ENCODE data around the gene C13orf46. TPM values are rescaled to one million over a fixed set of nuclear protein-coding genes. Genes with fewer than 3 reads are reported as not detected.
A peak's percentile ranks its signal among the peaks of the same experiment; 100 is the strongest.

C13orf46 gene
- total RNA-seq, 1 donor from 2014 or later = 21.2 TPM

- Histone ChIP-seq H3K4me3 (no peak overlapping the region), H3K36me3 (no peaks in the 10 kb centered on the region), H3K27ac (no peak overlapping the region), H3K9me3 (no peaks in the 10 kb centered on the region), H3K27me3 (no peaks in the 10 kb centered on the region), H3K4me1 (peaks cover 11% of the 10 kb centered on the region)
- intact Hi-C loops (cut with DNase I) = no loop called here
- ATAC-seq (no peak), DNase-seq (peak; percentile 60)
- TF ChIP-seq CTCF (IDR thresholded peaks at IDR 0.05) = no peak
These were observed 6.0 kb downstream of the C13orf46 start for GRCh38 chr13:113967729-113968462.

GRCh38 chr13:113967206-113967720 lies 6.6 kb downstream of the C13orf46 start:
- no peaks in the 10 kb centered on the region for H3K36me3 ChIP-seq
- DNase-seq = peak; percentile 46
- H3K9me3 ChIP-seq = no peaks in the 10 kb centered on the region
- intact Hi-C loops (cut with DNase I) = no loop called here
- peaks cover 8% of the 10 kb centered on the region for H3K4me1 ChIP-seq
- H3K4me3 ChIP-seq = no peak overlapping the region
- no peak overlapping the region for H3K27ac ChIP-seq
- no peak for TF ChIP-seq CTCF (IDR thresholded peaks at IDR 0.05)
- no peaks in the 10 kb centered on the region for H3K27me3 ChIP-seq
- ATAC-seq = no peak

- no peak overlapping the region for H3K27ac ChIP-seq
- TF ChIP-seq CTCF (IDR thresholded peaks at IDR 0.05) = no peak
- H3K36me3 ChIP-seq = no peaks in the 10 kb centered on the region
- ATAC-seq = no peak
- no peak overlapping the region for H3K4me3 ChIP-seq
- H3K9me3 ChIP-seq = no peaks in the 10 kb centered on the region
- intact Hi-C loops (cut with DNase I) = no loop called here
- no peak for DNase-seq
- H3K27me3 ChIP-seq = no peaks in the 10 kb centered on the region
- H3K4me1 ChIP-seq = peaks cover 2% of the 10 kb centered on the region
These were observed 7.7 kb downstream of the C13orf46 start for GRCh38 chr13:113965968-113966884.

GRCh38 chr13:113965383-113965874 lies 8.4 kb downstream of the C13orf46 start:
- ATAC-seq = no peak
- no peaks in the 10 kb centered on the region for H3K36me3 ChIP-seq
- no peaks in the 10 kb centered on the region for H3K27me3 ChIP-seq
- no peak overlapping the region for H3K27ac ChIP-seq
- no peaks in the 10 kb centered on the region for H3K9me3 ChIP-seq
- no peaks in the 10 kb centered on the region for H3K4me1 ChIP-seq
- no peak overlapping the region for H3K4me3 ChIP-seq
- DNase-seq = no peak
- no peak for TF ChIP-seq CTCF (IDR thresholded peaks at IDR 0.05)
- intact Hi-C loops (cut with DNase I) = no loop called here

GRCh38 chr13:113964251-113964995 lies 9.5 kb downstream of the C13orf46 start:
- no peaks in the 10 kb centered on the region for H3K27me3 ChIP-seq
- H3K27ac ChIP-seq = no peak overlapping the region
- no peaks in the 10 kb centered on the region for H3K4me1 ChIP-seq
- TF ChIP-seq CTCF (IDR thresholded peaks at IDR 0.05) = no peak
- no peak for ATAC-seq
- DNase-seq = peak; percentile 57
- intact Hi-C loops (cut with DNase I) = no loop called here
- H3K4me3 ChIP-seq = no peak overlapping the region
- H3K36me3 ChIP-seq = no peaks in the 10 kb centered on the region
- H3K9me3 ChIP-seq = no peaks in the 10 kb centered on the region
